ENCODE results near the gene CSNK1G1.
"Not testable (repeated sequence)": the region's sequence is repeated elsewhere in the genome, so short reads cannot be mapped to it uniquely, and the experiment has no call there.

Gene CSNK1G1

GRCh38 chr15:64286473-64286872 lies 69.5 kb downstream of the CSNK1G1 start:
- DNase-seq, result no peak

- DNase-seq, result no peak
Observed at GRCh38 chr15:64285871-64286270, 70.1 kb downstream of the CSNK1G1 start.

- DNase-seq, result no peak
Observed at GRCh38 chr15:64285150-64285549, 70.8 kb downstream of the CSNK1G1 start.

- DNase-seq, result no peak
Observed at GRCh38 chr15:64284042-64284441, 71.9 kb downstream of the CSNK1G1 start.

GRCh38 chr15:64282701-64283100 lies 73.3 kb downstream of the CSNK1G1 start:
- no peak for DNase-seq

GRCh38 chr15:64279131-64279530 lies 76.8 kb downstream of the CSNK1G1 start:
- DNase-seq, result no peak

GRCh38 chr15:64275934-64276333 lies 80.0 kb downstream of the CSNK1G1 start:
- DNase-seq, result no peak

GRCh38 chr15:64274341-64274950 lies 81.5 kb downstream of the CSNK1G1 start:
- no peak for DNase-seq

- no peak for DNase-seq
Observed at GRCh38 chr15:64267331-64267973, 88.5 kb downstream of the CSNK1G1 start.

- DNase-seq, result not testable (repeated sequence)
Observed at GRCh38 chr15:64265188-64265587, 90.8 kb downstream of the CSNK1G1 start.

GRCh38 chr15:64264502-64264901 lies 91.5 kb downstream of the CSNK1G1 start:
- no peak for DNase-seq

- DNase-seq, result no peak
Observed at GRCh38 chr15:64263567-64263966, 92.4 kb downstream of the CSNK1G1 start.

GRCh38 chr15:64256051-64256450 lies 99.9 kb downstream of the CSNK1G1 start:
- DNase-seq, result no peak

- no peak for DNase-seq
Observed at GRCh38 chr15:64251658-64252057, 104.3 kb downstream of the CSNK1G1 start.

- no peak for DNase-seq
Observed at GRCh38 chr15:64251121-64251520, 104.9 kb downstream of the CSNK1G1 start.

- no peak for DNase-seq
Observed at GRCh38 chr15:64249883-64250575, 105.9 kb downstream of the CSNK1G1 start.

- no peak for DNase-seq
Observed at GRCh38 chr15:64249406-64249805, 106.6 kb downstream of the CSNK1G1 start.

- DNase-seq, result no peak
Observed at GRCh38 chr15:64247906-64248541, 107.9 kb downstream of the CSNK1G1 start.

GRCh38 chr15:64247535-64247905 lies 108.5 kb downstream of the CSNK1G1 start:
- no peak for DNase-seq

GRCh38 chr15:64246364-64247189 lies 109.4 kb downstream of the CSNK1G1 start:
- peak; percentile 5 to 16 for DNase-seq

- no peak for DNase-seq
Observed at GRCh38 chr15:64245405-64245804, 110.6 kb downstream of the CSNK1G1 start.

- no peak for DNase-seq
Observed at GRCh38 chr15:64237677-64238076, 118.3 kb downstream of the CSNK1G1 start.

Data from activated CD4-positive, alpha-beta T cell treated with anti-CD3 and anti-CD28 coated beads for 4 hours (primary cell).